ENCODE measurements around the gene LYL1. TPM values are rescaled to one million over a fixed set of nuclear protein-coding genes. Genes with fewer than 3 reads are reported as not detected.

LYL1 gene
- total and polyA plus RNA-seq, 2 of the 13 experiments (the other 11 are each of a cell fraction or from before 2014, with no cell fraction given) = 0.75 to 0.92 TPM

- peak; percentile 24; the same call in 1 of the 2 replicates for TF ChIP-seq ARID5B (CRISPR knock-in tag; IDR thresholded peaks at IDR 0.05)
- TF ChIP-seq HDAC1 (CRISPR knock-in tag; IDR thresholded peaks at IDR 0.05) = peak; percentile 18; the same call in 1 of the 2 replicates
- TF ChIP-seq THAP7 (CRISPR knock-in tag; IDR thresholded peaks at IDR 0.05) = peak; percentile 59; the same call in 1 of the 2 replicates
- no peak for TF ChIP-seq ATF7 (IDR thresholded peaks at IDR 0.05)
- TF ChIP-seq ATF7 (CRISPR knock-in tag; IDR thresholded peaks at IDR 0.05) = peak; percentile 60; the same call in 1 of the 2 replicates
- peak; percentile 47 for TF ChIP-seq ZSCAN25 (CRISPR knock-in tag; IDR thresholded peaks at IDR 0.05)
- 0 out of 2 replicates have a peak, but pooled peaks have one; percentile 33 for TF ChIP-seq THAP11 (CRISPR knock-in tag; IDR thresholded peaks at IDR 0.05)
- TF ChIP-seq ZNF614 (CRISPR knock-in tag; IDR thresholded peaks at IDR 0.05; ENCODE audit: borderline replicate concordance) = peak; percentile 10; the same call in 1 of the 2 replicates
- peak; percentile 75; the same call in 1 of the 2 replicates for TF ChIP-seq ZBTB7B (CRISPR knock-in tag; IDR thresholded peaks at IDR 0.05)
- peak; percentile 94 for TF ChIP-seq ATF3 (CRISPR knock-in tag; IDR thresholded peaks at IDR 0.05)
- peak; percentile 47; the same call in 1 of the 2 replicates for TF ChIP-seq MTA1 (CRISPR knock-in tag; IDR thresholded peaks at IDR 0.05; ENCODE audit: borderline replicate concordance)
- peak; percentile 90 for TF ChIP-seq ZNF687 (CRISPR knock-in tag; IDR thresholded peaks at IDR 0.05)
- TF ChIP-seq TFDP2 (CRISPR knock-in tag; IDR thresholded peaks at IDR 0.05) = peak; percentile 39; the same call in 1 of the 2 replicates
- TF ChIP-seq LRRFIP1 (CRISPR knock-in tag; conservative IDR thresholded peaks at IDR 0.05) = no peak
- TF ChIP-seq ZNF564 (CRISPR knock-in tag; IDR thresholded peaks at IDR 0.05) = no peak
Observed at GRCh38 chr19:13055213-13056051, 47.2 kb downstream of the LYL1 start (continued).
